SU-DHL-6 (cell line): ENCODE measurements around the gene C2CD2.

Experiments
- H2AFZ ChIP-seq: fragments of 200-600 bp; sonication (generic); 2 replicates; pipeline ENCODE4 v1.6.1; 2014; ENCODE audit warnings: low read depth, mild to moderate bottlenecking, moderate library complexity, mixed read lengths, antibody characterized with exemption, low read length; ENCODE audit not compliant: severe bottlenecking
- H3F3A ChIP-seq: fragments of 200-600 bp; shearing (Covaris generic); 2 replicates; pipeline ENCODE4 v1.6.0; 2016; ENCODE audit warnings: antibody characterized with exemption, mild to moderate bottlenecking; ENCODE audit not compliant: insufficient read depth
- H3K27ac ChIP-seq: fragments of 200-600 bp; sonication (generic); 2 replicates; pipeline ENCODE4 v1.5.1; 2016; ENCODE audit warnings: low read depth, mild to moderate bottlenecking, low read length, moderate library complexity, mixed read lengths
- H3K27me3 ChIP-seq: fragments of 200-600 bp; sonication (generic), shearing (Covaris generic); 2 replicates; pipeline ENCODE4 v1.6.0; 2014; ENCODE audit warnings: mild to moderate bottlenecking, low read length
- H3K36me3 ChIP-seq: fragments of 200-600 bp; sonication (generic); 2 replicates; pipeline ENCODE4 v1.6.1; 2014; ENCODE audit warnings: mild to moderate bottlenecking, low read length, mixed read lengths
- H3K4me2 ChIP-seq: fragments of 300-600, 200-600 bp; shearing (Covaris generic), sonication (generic); 2 replicates; pipeline ENCODE4 v1.6.0; 2014; ENCODE audit warnings: low read length, low read depth, mild to moderate bottlenecking; ENCODE audit not compliant: poor library complexity, severe bottlenecking
- H3K4me3 ChIP-seq: fragments of 200-600 bp; sonication (generic); 2 replicates; pipeline ENCODE4 v1.5.1; 2014; ENCODE audit warnings: antibody characterized with exemption, low read length, mild to moderate bottlenecking, mixed read lengths; ENCODE audit not compliant: insufficient read depth, poor library complexity, severe bottlenecking
- H3K79me2 ChIP-seq: fragments of 200-600 bp; sonication (generic); 2 replicates; pipeline ENCODE4 v1.6.1; 2014; ENCODE audit warnings: mild to moderate bottlenecking, low read length, moderate library complexity; ENCODE audit not compliant: insufficient read depth
- H3K9ac ChIP-seq: fragments of 200-600 bp; sonication (generic); 2 replicates; pipeline ENCODE4 v1.7.0; 2014; ENCODE audit warnings: mild to moderate bottlenecking, low read length
- H3K9me2 ChIP-seq: fragments of 200-600 bp; sonication (generic); replicated peaks from 2 replicates; pipeline ENCODE4 v1.6.1; 2014; ENCODE audit warnings: low read length; ENCODE audit not compliant: insufficient read depth
- H3K9me3 ChIP-seq: fragments of 200-600 bp; sonication (generic); 2 replicates; pipeline ENCODE4 v1.6.1; 2014; ENCODE audit warnings: low read length, mixed read lengths; ENCODE audit not compliant: insufficient read depth
- H4K20me1 ChIP-seq: fragments of 200-600 bp; sonication (generic); 2 replicates; pipeline ENCODE4 v1.6.1; 2014; ENCODE audit warnings: low read depth, mild to moderate bottlenecking, antibody characterized with exemption, low read length, moderate library complexity, mixed read lengths
- EZH2phosphoT487 ChIP-seq: fragments of 200-600 bp; sonication (generic), shearing (Covaris generic); conservative IDR thresholded peaks from 2 replicates; pipeline ENCODE4 v1.6.1; 2018; ENCODE audit warnings: mild to moderate bottlenecking, antibody characterized with exemption, low read length, moderate library complexity, mixed read lengths
- TF ChIP-seq, protein P1 (sequence below): fragments of 200-600 bp; sonication (generic); IDR thresholded peaks from one replicate; pipeline ENCODE4 v1.5.1; 2017; ENCODE audit warnings: antibody characterized with exemption, mild to moderate bottlenecking, low read length, moderate library complexity; ENCODE audit not compliant: insufficient read depth, poor library complexity, severe bottlenecking

Gene C2CD2

DNA sequence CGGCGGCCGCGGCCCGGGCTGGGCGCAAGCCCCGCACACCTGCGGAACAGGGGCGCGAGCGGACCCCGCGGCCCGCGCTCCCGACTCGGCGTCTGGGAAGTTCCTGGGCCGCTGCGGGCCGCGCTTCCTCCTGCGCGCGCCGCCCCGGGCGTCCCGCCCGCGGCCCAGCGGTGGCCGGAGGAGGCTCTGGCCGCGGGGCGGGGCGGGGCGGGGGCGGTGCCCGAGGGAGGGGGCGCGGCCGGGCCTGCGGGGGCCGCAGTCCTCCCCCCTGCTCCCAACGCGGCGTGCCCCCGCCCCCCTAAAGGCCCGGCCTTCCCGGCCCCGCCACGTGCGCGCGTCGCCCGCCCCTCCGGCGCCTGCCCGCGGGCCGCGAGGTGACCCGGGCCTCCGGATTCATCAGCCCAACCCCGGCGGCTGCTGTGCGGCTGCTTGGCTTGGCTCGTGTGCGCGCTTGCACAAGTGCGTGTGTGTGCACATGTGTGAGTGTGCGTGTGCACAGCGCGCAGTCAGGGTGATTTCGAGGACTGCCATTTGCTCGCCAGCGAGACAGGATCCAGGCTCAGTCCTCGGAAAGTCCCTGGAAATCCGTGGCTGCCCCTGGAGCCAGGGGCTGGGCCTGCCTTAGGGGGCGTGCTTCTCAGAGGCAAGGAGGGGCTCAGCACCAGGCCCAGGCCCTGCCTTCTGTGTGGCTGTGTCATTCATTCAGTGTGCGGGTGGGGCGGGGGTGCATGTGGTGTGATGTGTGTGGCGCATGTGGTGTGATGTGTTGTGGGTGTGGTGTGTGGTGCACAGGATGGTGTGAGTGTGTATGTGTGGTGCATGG, at the start of gene C2CD2:
TSS of gene C2CD2 (minus strand) at position 188 of the 823 bp plus-strand sequence. CDS start 370 bp downstream, outside the sequence.
- H2AFZ ChIP-seq = no peak within 1 kb of the TSS
- H3K36me3 ChIP-seq = no peaks in the 10 kb centered on the region
- no peaks in the 10 kb centered on the region for H3K27me3 ChIP-seq

DNA sequence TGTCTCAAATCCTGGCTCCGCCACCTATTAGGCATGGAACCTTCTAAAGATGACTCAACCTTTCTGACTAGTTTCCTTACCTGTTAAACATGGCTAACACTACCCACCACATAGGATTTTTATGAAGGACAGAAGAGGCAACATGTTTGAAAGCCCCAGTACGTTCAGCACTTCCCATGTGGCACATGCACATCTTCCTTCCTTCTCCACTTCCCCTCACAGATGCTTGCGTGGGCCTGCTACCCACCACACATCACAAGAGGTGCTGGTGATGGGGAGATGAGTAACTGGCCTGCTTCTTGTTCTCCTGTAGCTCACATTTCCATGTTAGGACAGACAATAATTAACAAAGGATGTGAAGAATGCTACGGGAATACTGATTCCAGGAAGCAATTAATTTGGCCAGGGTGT, 49.2 kb upstream of the C2CD2 start:
- no peak for TF ChIP-seq EZH2phosphoT487
- TF ChIP-seq, protein P1, sequence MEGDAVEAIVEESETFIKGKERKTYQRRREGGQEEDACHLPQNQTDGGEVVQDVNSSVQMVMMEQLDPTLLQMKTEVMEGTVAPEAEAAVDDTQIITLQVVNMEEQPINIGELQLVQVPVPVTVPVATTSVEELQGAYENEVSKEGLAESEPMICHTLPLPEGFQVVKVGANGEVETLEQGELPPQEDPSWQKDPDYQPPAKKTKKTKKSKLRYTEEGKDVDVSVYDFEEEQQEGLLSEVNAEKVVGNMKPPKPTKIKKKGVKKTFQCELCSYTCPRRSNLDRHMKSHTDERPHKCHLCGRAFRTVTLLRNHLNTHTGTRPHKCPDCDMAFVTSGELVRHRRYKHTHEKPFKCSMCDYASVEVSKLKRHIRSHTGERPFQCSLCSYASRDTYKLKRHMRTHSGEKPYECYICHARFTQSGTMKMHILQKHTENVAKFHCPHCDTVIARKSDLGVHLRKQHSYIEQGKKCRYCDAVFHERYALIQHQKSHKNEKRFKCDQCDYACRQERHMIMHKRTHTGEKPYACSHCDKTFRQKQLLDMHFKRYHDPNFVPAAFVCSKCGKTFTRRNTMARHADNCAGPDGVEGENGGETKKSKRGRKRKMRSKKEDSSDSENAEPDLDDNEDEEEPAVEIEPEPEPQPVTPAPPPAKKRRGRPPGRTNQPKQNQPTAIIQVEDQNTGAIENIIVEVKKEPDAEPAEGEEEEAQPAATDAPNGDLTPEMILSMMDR = no peak
- no peaks in the 10 kb centered on the region for H3K9me2 ChIP-seq
- H3K79me2 ChIP-seq = peaks cover 13% of the 10 kb centered on the region; the same call in 1 of the 2 replicates
- no peak overlapping the region for H2AFZ ChIP-seq
- 0 out of 2 replicates have a peak, but pooled peaks cover 5% of the 10 kb centered on the region for H4K20me1 ChIP-seq
- H3F3A ChIP-seq = no peaks in the 10 kb centered on the region
- H3K27ac ChIP-seq = no peak overlapping the region
- no peak overlapping the region for H3K9ac ChIP-seq
- no peaks in the 10 kb centered on the region for H3K9me3 ChIP-seq
- no peaks in the 10 kb centered on the region for H3K27me3 ChIP-seq
- no peak overlapping the region for H3K4me2 ChIP-seq
- no peaks in the 10 kb centered on the region for H3K36me3 ChIP-seq
- no peak overlapping the region for H3K4me3 ChIP-seq

More for the DNA sequence above, at the start of gene C2CD2:
- H3K27ac ChIP-seq = no peak within 1 kb of the TSS
- no peaks in the 10 kb centered on the region for H3F3A ChIP-seq
- no peaks in the 10 kb centered on the region for H3K9me3 ChIP-seq
- no peaks in the 10 kb centered on the region for H3K9me2 ChIP-seq
- no peak within 1 kb of the TSS for H3K9ac ChIP-seq
- no peak within 1 kb of the TSS for H3K4me3 ChIP-seq
- no peak for TF ChIP-seq EZH2phosphoT487
- TF ChIP-seq, protein P1 = no peak
- H4K20me1 ChIP-seq = no peaks in the 10 kb centered on the region
- no peak within 1 kb of the TSS for H3K4me2 ChIP-seq
- H3K79me2 ChIP-seq = no peaks in the 10 kb centered on the region

DNA sequence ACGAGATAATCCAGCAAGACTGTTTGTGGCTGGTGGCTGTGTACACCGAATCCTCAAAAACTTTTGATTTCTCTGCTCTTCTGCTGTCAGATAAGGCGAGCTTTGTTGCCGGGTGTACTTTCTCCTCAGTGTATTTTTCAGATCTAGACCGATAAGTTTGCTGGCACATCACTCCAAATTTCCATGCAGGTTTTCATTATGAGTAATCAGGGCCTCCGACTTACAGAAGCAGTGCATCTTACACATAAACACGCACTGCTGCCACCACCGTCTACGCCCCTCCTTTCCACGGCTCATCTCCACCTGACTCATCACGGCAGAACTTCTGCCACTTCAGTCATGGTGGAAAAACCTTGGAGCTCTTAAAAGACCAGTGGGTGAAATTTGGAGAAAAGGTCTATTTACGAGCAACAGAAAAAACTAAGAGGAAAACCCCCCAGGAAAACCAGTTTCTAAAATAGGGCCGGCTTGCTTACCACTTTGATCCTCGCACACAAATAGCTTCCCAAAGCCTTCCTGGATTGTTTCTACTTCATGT, 48.7 kb upstream of the C2CD2 start:
- Histone ChIP-seq H3K9ac (no peak overlapping the region), H3K79me2 (peaks cover 13% of the 10 kb centered on the region; the same call in 1 of the 2 replicates), H3F3A (no peaks in the 10 kb centered on the region), H3K9me3 (no peaks in the 10 kb centered on the region), H3K9me2 (no peaks in the 10 kb centered on the region), H3K27me3 (no peaks in the 10 kb centered on the region), H3K36me3 (peaks cover 2% of the 10 kb centered on the region; the same call in 1 of the 2 replicates), H3K4me2 (no peak overlapping the region), H2AFZ (no peak overlapping the region), H4K20me1 (0 out of 2 replicates have a peak, but pooled peaks cover 5% of the 10 kb centered on the region), H3K4me3 (no peak overlapping the region), H3K27ac (no peak overlapping the region)
- TF ChIP-seq, protein P1 = no peak
- TF ChIP-seq EZH2phosphoT487 = no peak
